D341Med (cell line): ENCODE results near the gene DGLUCY.
"Not testable (repeated sequence)": the region's sequence is repeated elsewhere in the genome, so short reads cannot be mapped to it uniquely, and the experiment has no call there.

Experiments used
- DNase-seq: peaks from one replicate; pipeline ENCODE4 v3.0.0; 2012; ENCODE audit warnings: low spot score

The DGLUCY gene

GRCh38 chr14:91258011-91258618 is 144.2 kb downstream of the DGLUCY start:
- DNase-seq, result no peak

GRCh38 chr14:91258876-91259275 is 145.0 kb downstream of the DGLUCY start:
- DNase-seq, result no peak

GRCh38 chr14:91261115-91261514 is 147.2 kb downstream of the DGLUCY start:
- no peak for DNase-seq

- no peak for DNase-seq
These were observed 148.2 kb downstream of the DGLUCY start for GRCh38 chr14:91261986-91262549.

- no peak for DNase-seq
These were observed 149.5 kb downstream of the DGLUCY start for GRCh38 chr14:91263329-91263728.

- no peak for DNase-seq
These were observed 150.6 kb downstream of the DGLUCY start for GRCh38 chr14:91264151-91265150.

- no peak for DNase-seq
These were observed 151.5 kb downstream of the DGLUCY start for GRCh38 chr14:91265404-91265803.

GRCh38 chr14:91266276-91266675 is 152.4 kb downstream of the DGLUCY start:
- DNase-seq, result not testable (repeated sequence)

GRCh38 chr14:91267965-91268437 is 154.1 kb downstream of the DGLUCY start:
- no peak for DNase-seq

GRCh38 chr14:91269076-91269991 is 155.5 kb downstream of the DGLUCY start:
- DNase-seq, result no peak

- no peak for DNase-seq
These were observed 156.3 kb downstream of the DGLUCY start for GRCh38 chr14:91270188-91270587.

- DNase-seq, result no peak
These were observed 156.7 kb downstream of the DGLUCY start for GRCh38 chr14:91270619-91271018.

GRCh38 chr14:91271639-91272038 is 157.8 kb downstream of the DGLUCY start:
- DNase-seq, result no peak

- DNase-seq, result no peak
These were observed 158.7 kb downstream of the DGLUCY start for GRCh38 chr14:91272341-91273272.

- no peak for DNase-seq
These were observed 159.5 kb downstream of the DGLUCY start for GRCh38 chr14:91273273-91273884.

GRCh38 chr14:91273885-91274273 is 160.0 kb downstream of the DGLUCY start:
- no peak for DNase-seq

- no peak for DNase-seq
These were observed 160.9 kb downstream of the DGLUCY start for GRCh38 chr14:91274796-91275195.
